ENCODE measurements around the gene PRPF39.

The PRPF39 gene

DNA sequence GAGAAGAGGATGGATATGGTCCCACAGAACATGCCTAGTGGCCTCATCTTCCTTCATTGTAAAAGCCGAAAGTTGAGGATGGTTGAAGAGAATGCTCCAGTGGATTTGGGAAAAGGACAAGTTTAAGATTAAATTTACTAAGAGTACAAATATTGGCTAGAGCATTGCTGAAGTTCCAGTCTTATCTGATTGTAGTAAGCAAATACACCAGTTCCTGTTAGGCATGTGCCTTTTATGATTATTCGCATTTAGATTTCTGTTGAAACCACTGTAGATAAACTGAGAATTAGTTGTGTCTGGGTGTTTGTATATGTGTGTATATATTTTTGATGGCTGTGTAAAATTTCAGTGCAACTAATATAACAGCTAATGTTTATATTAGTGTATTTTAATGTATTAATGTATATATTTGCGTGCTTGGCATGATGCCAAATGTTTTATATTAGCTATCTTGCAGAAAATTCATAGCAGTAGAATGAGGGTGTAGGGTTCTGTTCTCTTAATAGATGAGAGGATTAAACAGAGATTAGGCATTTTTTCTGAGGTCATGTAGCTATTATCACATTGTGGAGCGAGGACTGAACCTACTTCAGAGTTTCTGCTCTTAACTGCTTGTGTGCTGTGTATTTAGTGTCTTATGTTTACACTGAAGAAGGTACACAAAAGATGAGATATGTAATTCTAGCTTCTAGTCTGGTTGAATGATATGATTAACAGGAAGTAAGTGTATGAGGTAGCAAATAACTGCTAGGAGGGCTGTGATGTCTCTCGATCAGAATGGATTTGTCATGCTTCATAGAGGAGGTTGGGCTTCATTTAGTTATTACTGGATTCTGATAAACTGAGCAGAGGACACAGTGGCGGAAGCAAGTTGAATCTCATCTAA is 29.2 kb downstream of the PRPF39 start:
- Histone ChIP-seq H3K36me3 (ENCODE audit: control insufficient read depth in 2 of 2, insufficient read depth in 1 of 2, low read length in 2 of 2) (peaks cover 81 to 92% of the 10 kb centered on the region in 2 experiments), H3K4me3 (ENCODE audit: low read depth, low read length) (no peak overlapping the region), H3K27ac (ENCODE audit: extremely low read depth, low read depth, low read length) (no peak overlapping the region), H3K9me3 (ENCODE audit: control insufficient read depth, insufficient read depth, low read depth, low read length) (no peaks in the 10 kb centered on the region), H3K4me1 (ENCODE audit: control insufficient read depth, insufficient read depth, low read length) (peaks cover 4% of the 10 kb centered on the region; the same call in 1 of the 2 replicates)
- TF ChIP-seq SP7 (tag by site-specific recombination; IDR thresholded peaks at IDR 0.05) (peak; percentile 49; the same call in 1 of the 2 replicates), ZNF112 (tag by site-specific recombination; IDR thresholded peaks at IDR 0.05) (no peak), ZNF664 (tag by site-specific recombination; IDR thresholded peaks at IDR 0.05) (peak; percentile 45), ZNF629 (tag by site-specific recombination; IDR thresholded peaks at IDR 0.05) (0 out of 2 replicates have a peak, but pooled peaks have one; percentile 43), OSR2 (tag by site-specific recombination; IDR thresholded peaks at IDR 0.05) (0 out of 2 replicates have a peak, but pooled peaks have one; percentile 23), ZBTB21 (tag by site-specific recombination; IDR thresholded peaks at IDR 0.05) (no peak), ZNF768 (tag by site-specific recombination; IDR thresholded peaks at IDR 0.05) (no peak), ZNF37A (tag by site-specific recombination; IDR thresholded peaks at IDR 0.05) (0 out of 2 replicates have a peak, but pooled peaks have one; percentile 40)
- TF ChIP-seq, protein P1, sequence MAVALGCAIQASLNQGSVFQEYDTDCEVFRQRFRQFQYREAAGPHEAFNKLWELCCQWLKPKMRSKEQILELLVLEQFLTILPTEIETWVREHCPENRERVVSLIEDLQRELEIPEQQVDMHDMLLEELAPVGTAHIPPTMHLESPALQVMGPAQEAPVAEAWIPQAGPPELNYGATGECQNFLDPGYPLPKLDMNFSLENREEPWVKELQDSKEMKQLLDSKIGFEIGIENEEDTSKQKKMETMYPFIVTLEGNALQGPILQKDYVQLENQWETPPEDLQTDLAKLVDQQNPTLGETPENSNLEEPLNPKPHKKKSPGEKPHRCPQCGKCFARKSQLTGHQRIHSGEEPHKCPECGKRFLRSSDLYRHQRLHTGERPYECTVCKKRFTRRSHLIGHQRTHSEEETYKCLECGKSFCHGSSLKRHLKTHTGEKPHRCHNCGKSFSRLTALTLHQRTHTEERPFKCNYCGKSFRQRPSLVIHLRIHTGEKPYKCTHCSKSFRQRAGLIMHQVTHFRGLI (tag by site-specific recombination; IDR thresholded peaks at IDR 0.05) = peak; percentile 52; the same call in 1 of the 2 replicates
- TF ChIP-seq, protein P2, sequence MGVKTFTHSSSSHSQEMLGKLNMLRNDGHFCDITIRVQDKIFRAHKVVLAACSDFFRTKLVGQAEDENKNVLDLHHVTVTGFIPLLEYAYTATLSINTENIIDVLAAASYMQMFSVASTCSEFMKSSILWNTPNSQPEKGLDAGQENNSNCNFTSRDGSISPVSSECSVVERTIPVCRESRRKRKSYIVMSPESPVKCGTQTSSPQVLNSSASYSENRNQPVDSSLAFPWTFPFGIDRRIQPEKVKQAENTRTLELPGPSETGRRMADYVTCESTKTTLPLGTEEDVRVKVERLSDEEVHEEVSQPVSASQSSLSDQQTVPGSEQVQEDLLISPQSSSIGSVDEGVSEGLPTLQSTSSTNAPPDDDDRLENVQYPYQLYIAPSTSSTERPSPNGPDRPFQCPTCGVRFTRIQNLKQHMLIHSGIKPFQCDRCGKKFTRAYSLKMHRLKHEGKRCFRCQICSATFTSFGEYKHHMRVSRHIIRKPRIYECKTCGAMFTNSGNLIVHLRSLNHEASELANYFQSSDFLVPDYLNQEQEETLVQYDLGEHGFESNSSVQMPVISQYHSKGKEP (tag by site-specific recombination; IDR thresholded peaks at IDR 0.05) = peak; percentile 17; the same call in 1 of the 2 replicates
- ChIA-PET CTCF (interaction anchor here (1.3 kb wide), 1 partner anchor 16 kb away, joined by 3 read pairs; no protein-coding TSS in a partner anchor), POLR2A (no interaction called here)

DNA sequence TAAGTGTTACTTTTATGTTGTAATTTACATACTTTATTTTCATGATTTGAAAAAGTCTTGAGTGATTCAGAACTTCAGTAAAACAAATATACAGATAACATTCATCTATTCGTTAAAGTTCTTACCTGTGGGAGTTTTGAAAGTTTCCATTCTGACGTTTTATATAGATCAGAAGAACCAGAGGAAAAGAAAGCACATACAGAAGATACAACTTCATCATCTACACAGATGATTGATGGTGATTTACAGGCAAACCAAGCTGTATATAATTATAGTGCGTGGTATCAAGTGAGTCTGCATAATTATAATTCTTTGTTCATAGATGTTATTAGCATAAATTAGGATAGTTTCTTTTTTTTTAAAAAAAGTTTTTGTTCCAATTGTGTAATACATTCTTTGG is 30.4 kb downstream of the PRPF39 start:
- POLR2A ChIA-PET = no interaction called here

DNA sequence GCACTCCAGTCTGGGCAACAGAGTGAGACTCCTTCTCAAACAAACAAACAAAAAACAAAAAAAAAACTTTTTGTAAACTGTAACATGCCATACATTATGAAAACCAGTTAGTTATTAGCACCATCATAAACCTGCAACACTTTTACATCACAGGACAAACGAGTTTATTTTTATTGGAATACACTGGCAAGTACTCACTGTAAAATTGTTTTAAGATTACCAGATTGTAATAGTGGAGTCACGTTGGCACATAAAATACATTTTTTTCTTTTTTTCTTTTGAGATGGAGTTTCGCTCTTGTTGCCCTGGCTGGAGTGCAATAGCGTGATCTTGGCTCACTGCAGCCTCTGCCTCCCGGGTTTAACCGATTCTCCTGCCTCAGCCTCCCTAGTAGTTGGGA is 34.7 kb downstream of the PRPF39 start:
- ChIA-PET CTCF (interaction anchor here (0.6 kb wide), 1 partner anchor 100 kb away, joined by 4 read pairs; no protein-coding TSS in a partner anchor), POLR2A (no interaction called here)
- H3K4me1 ChIP-seq (ENCODE audit: control insufficient read depth, insufficient read depth, low read length) = no peaks in the 10 kb centered on the region
- no peak overlapping the region for H3K4me3 ChIP-seq (ENCODE audit: low read depth, low read length)
- H3K27ac ChIP-seq (ENCODE audit: extremely low read depth, low read depth, low read length) = no peak overlapping the region
- peaks cover 91% of the 10 kb centered on the region in 2 experiments for H3K36me3 ChIP-seq (ENCODE audit: control insufficient read depth in 2 of 2, insufficient read depth in 1 of 2, low read length in 2 of 2)
- H3K9me3 ChIP-seq (ENCODE audit: control insufficient read depth, insufficient read depth, low read depth, low read length) = no peaks in the 10 kb centered on the region
- no peak for TF ChIP-seq ZNF423 (tag by site-specific recombination; IDR thresholded peaks at IDR 0.05)

More for the DNA sequence above, 30.4 kb downstream of the PRPF39 start:
- Histone ChIP-seq H3K4me3 (ENCODE audit: low read depth, low read length) (no peak overlapping the region), H3K36me3 (ENCODE audit: control insufficient read depth in 2 of 2, insufficient read depth in 1 of 2, low read length in 2 of 2) (peaks cover 83 to 96% of the 10 kb centered on the region in 2 experiments), H3K27ac (ENCODE audit: extremely low read depth, low read depth, low read length) (no peak overlapping the region), H3K4me1 (ENCODE audit: control insufficient read depth, insufficient read depth, low read length) (peaks cover 4% of the 10 kb centered on the region; the same call in 1 of the 2 replicates), H3K9me3 (ENCODE audit: control insufficient read depth, insufficient read depth, low read depth, low read length) (no peaks in the 10 kb centered on the region)
- TF ChIP-seq ZNF549 (tag by site-specific recombination; IDR thresholded peaks at IDR 0.05) = no peak
- peak; percentile 59; the same call in 1 of the 2 replicates for TF ChIP-seq SP7 (tag by site-specific recombination; IDR thresholded peaks at IDR 0.05)
- CTCF ChIA-PET = no interaction called here

DNA sequence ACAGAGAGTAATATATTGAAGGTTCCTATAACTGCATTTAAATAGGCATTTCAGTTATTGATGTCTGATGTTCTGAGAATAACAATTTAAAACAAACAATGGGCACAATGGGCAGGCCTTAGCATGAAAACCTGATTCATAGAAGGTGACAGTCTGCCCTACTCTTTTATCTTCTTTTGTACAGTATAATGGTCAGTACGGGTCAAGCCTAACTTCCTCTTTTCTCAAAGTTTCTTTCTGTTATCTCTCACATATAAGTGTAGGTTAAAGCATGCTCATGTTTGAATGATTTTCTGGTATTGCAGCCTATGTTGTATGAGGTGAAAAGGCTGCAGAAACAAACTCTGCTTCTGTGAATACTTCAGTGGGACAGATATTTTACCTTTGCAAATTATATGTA is 36.2 kb downstream of the PRPF39 start:
- Histone ChIP-seq H3K4me1 (ENCODE audit: control insufficient read depth, insufficient read depth, low read length) (no peaks in the 10 kb centered on the region), H3K27ac (ENCODE audit: extremely low read depth, low read depth, low read length) (no peak overlapping the region), H3K4me3 (ENCODE audit: low read depth, low read length) (no peak overlapping the region), H3K36me3 (ENCODE audit: control insufficient read depth in 2 of 2, insufficient read depth in 1 of 2, low read length in 2 of 2) (peaks cover 88 to 90% of the 10 kb centered on the region in 2 experiments), H3K9me3 (ENCODE audit: control insufficient read depth, insufficient read depth, low read depth, low read length) (no peaks in the 10 kb centered on the region)
- ChIA-PET POLR2A (no interaction called here), CTCF (no interaction called here)
- no peak for TF ChIP-seq SCRT1 (tag by site-specific recombination; IDR thresholded peaks at IDR 0.05; ENCODE audit: borderline replicate concordance)
- TF ChIP-seq ZNF707 (tag by site-specific recombination; IDR thresholded peaks at IDR 0.05) = no peak
- no peak for TF ChIP-seq ZNF366 (tag by site-specific recombination; conservative IDR thresholded peaks at IDR 0.05)
- no peak for TF ChIP-seq ZBTB1 (tag by site-specific recombination; IDR thresholded peaks at IDR 0.05)
- TF ChIP-seq SP3 (tag by site-specific recombination; IDR thresholded peaks at IDR 0.05) = no peak
- TF ChIP-seq ZNF146 (tag by site-specific recombination; IDR thresholded peaks at IDR 0.05) = no peak

All from HEK293 (cell line).